ENCODE measurements around the gene ZNF502. TPM values are rescaled to one million over a fixed set of nuclear protein-coding genes. Genes with fewer than 3 reads are reported as not detected.
"Not testable (repeated sequence)": the region's sequence is repeated elsewhere in the genome, so short reads cannot be mapped to it uniquely, and the experiment has no call there.

The ZNF502 gene
- total and polyA plus RNA-seq, 2 experiments from 2014 or later = 2.9 to 3.2 TPM

GRCh38 chr3:44673466-44673865, 39.0 kb upstream of the ZNF502 start:
- H3K4me3 ChIP-seq; H3K36me3 ChIP-seq (ENCODE audit: insufficient read depth); H3K27me3 Mint-ChIP-seq (ENCODE audit: insufficient read depth, low read depth, poor library complexity); H3K4me1 ChIP-seq (ENCODE audit: insufficient read depth); H3K27me3 ChIP-seq (ENCODE audit: insufficient read depth); ATAC-seq; H3K9me2 ChIP-seq (ENCODE audit: insufficient read depth); H3K27ac Mint-ChIP-seq; DNase-seq (ENCODE audit: low spot score); H3F3A ChIP-seq (replicated peaks; ENCODE audit: low read depth); H2AFZ ChIP-seq; H3K4me2 ChIP-seq; H4K20me1 ChIP-seq (replicated peaks; ENCODE audit: insufficient read depth); H3K4me1 Mint-ChIP-seq; H3K79me2 ChIP-seq (replicated peaks; ENCODE audit: insufficient read depth); H3K4me3 Mint-ChIP-seq; H3K27ac ChIP-seq (ENCODE audit: low read depth): not testable (repeated sequence)
- Mint-ChIP-seq H3K36me3 (ENCODE audit: low read depth) (peaks cover 13% of the 10 kb centered on the region; the same call in 2 of the 3 replicates), H3K9me3 (peaks cover 24% of the 10 kb centered on the region)

DNA sequence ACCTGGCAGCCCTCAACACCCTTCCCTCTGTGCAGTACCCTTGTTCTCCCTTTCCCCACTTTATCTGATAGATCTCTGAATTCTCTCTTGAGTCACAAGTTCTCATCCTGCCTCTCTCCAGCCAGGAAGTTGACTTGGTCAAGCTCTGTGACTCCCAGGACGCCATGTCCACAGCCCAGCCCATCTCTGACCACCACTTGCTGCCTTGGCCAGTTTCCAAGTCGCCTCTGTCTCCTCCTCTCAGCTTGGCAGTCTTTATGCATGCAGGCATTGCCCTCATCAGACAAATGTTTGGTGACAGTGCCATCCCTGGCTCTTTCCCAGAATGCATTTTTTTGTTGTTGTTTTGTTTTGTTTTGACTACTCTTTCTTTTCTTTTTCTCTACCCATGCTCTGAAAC, 38.2 kb upstream of the ZNF502 start:
- no peaks in the 10 kb centered on the region for H3K79me2 ChIP-seq (replicated peaks; ENCODE audit: insufficient read depth)
- H3K4me1 Mint-ChIP-seq = no peaks in the 10 kb centered on the region; the same call in 2 of the 3 replicates
- no peak overlapping the region for H2AFZ ChIP-seq
- no peaks in the 10 kb centered on the region for H4K20me1 ChIP-seq (replicated peaks; ENCODE audit: insufficient read depth)
- DNase-seq (ENCODE audit: low spot score) (no peak), ATAC-seq (no peak)
- no peak overlapping the region for H3K27ac ChIP-seq (ENCODE audit: low read depth)
- H3K27me3 Mint-ChIP-seq (ENCODE audit: insufficient read depth, low read depth, poor library complexity) = peaks cover 7% of the 10 kb centered on the region
- no peaks in the 10 kb centered on the region for H3K9me2 ChIP-seq (ENCODE audit: insufficient read depth)
- H3K36me3 Mint-ChIP-seq (ENCODE audit: low read depth) = peaks cover 13% of the 10 kb centered on the region; the same call in 2 of the 3 replicates
- H3K4me3 Mint-ChIP-seq = no peak overlapping the region
- no peak overlapping the region for H3K4me3 ChIP-seq
- H3K27ac Mint-ChIP-seq = no peak overlapping the region
- H3K4me1 ChIP-seq (ENCODE audit: insufficient read depth) = no peaks in the 10 kb centered on the region
- peaks cover 24% of the 10 kb centered on the region for H3K9me3 Mint-ChIP-seq
- no peaks in the 10 kb centered on the region for H3K27me3 ChIP-seq (ENCODE audit: insufficient read depth)
- H3K4me2 ChIP-seq = no peak overlapping the region
- no peaks in the 10 kb centered on the region for H3F3A ChIP-seq (replicated peaks; ENCODE audit: low read depth)
- H3K36me3 ChIP-seq (ENCODE audit: insufficient read depth) = no peaks in the 10 kb centered on the region
- TF ChIP-seq CREB1 (CRISPR knock-in tag; IDR thresholded peaks at IDR 0.05; ENCODE audit: low read depth) (no peak), ZNF331 (CRISPR knock-in tag; IDR thresholded peaks at IDR 0.05; ENCODE audit: low read depth) (no peak), REST (IDR thresholded peaks at IDR 0.05; ENCODE audit: unreplicated experiment) (no peak), JUNB (IDR thresholded peaks at IDR 0.05; ENCODE audit: unreplicated experiment) (no peak), EZH2phosphoT487 (IDR thresholded peaks at IDR 0.05; ENCODE audit: unreplicated experiment) (no peak), STAT1 (IDR thresholded peaks at IDR 0.05; ENCODE audit: unreplicated experiment) (no peak), NANOG (IDR thresholded peaks at IDR 0.05; ENCODE audit: borderline replicate concordance) (no peak), POLR2AphosphoS5 (IDR thresholded peaks at IDR 0.05; ENCODE audit: low read depth) (no peak), ZNF114 (CRISPR knock-in tag; IDR thresholded peaks at IDR 0.05) (no peak), ETS1 (IDR thresholded peaks at IDR 0.05) (no peak)
- TF ChIP-seq, protein P1, sequence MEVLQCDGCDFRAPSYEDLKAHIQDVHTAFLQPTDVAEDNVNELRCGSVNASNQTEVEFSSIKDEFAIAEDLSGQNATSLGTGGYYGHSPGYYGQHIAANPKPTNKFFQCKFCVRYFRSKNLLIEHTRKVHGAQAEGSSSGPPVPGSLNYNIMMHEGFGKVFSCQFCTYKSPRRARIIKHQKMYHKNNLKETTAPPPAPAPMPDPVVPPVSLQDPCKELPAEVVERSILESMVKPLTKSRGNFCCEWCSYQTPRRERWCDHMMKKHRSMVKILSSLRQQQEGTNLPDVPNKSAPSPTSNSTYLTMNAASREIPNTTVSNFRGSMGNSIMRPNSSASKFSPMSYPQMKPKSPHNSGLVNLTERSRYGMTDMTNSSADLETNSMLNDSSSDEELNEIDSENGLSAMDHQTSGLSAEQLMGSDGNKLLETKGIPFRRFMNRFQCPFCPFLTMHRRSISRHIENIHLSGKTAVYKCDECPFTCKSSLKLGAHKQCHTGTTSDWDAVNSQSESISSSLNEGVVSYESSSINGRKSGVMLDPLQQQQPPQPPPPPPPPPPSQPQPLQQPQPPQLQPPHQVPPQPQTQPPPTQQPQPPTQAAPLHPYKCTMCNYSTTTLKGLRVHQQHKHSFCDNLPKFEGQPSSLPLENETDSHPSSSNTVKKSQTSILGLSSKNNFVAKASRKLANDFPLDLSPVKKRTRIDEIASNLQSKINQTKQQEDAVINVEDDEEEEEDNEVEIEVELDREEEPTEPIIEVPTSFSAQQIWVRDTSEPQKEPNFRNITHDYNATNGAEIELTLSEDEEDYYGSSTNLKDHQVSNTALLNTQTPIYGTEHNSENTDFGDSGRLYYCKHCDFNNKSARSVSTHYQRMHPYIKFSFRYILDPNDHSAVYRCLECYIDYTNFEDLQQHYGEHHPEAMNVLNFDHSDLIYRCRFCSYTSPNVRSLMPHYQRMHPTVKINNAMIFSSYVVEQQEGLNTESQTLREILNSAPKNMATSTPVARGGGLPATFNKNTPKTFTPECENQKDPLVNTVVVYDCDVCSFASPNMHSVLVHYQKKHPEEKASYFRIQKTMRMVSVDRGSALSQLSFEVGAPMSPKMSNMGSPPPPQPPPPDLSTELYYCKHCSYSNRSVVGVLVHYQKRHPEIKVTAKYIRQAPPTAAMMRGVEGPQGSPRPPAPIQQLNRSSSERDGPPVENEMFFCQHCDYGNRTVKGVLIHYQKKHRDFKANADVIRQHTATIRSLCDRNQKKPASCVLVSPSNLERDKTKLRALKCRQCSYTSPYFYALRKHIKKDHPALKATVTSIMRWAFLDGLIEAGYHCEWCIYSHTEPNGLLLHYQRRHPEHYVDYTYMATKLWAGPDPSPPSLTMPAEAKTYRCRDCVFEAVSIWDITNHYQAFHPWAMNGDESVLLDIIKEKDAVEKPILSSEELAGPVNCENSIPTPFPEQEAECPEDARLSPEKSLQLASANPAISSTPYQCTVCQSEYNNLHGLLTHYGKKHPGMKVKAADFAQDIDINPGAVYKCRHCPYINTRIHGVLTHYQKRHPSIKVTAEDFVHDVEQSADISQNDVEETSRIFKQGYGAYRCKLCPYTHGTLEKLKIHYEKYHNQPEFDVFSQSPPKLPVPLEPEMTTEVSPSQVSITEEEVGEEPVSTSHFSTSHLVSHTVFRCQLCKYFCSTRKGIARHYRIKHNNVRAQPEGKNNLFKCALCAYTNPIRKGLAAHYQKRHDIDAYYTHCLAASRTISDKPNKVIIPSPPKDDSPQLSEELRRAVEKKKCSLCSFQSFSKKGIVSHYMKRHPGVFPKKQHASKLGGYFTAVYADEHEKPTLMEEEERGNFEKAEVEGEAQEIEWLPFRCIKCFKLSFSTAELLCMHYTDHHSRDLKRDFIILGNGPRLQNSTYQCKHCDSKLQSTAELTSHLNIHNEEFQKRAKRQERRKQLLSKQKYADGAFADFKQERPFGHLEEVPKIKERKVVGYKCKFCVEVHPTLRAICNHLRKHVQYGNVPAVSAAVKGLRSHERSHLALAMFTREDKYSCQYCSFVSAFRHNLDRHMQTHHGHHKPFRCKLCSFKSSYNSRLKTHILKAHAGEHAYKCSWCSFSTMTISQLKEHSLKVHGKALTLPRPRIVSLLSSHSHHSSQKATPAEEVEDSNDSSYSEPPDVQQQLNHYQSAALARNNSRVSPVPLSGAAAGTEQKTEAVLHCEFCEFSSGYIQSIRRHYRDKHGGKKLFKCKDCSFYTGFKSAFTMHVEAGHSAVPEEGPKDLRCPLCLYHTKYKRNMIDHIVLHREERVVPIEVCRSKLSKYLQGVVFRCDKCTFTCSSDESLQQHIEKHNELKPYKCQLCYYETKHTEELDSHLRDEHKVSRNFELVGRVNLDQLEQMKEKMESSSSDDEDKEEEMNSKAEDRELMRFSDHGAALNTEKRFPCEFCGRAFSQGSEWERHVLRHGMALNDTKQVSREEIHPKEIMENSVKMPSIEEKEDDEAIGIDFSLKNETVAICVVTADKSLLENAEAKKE (CRISPR knock-in tag; IDR thresholded peaks at IDR 0.05) = no peak
